ENCODE measurements around the gene DYSF. TPM values are rescaled to one million over a fixed set of nuclear protein-coding genes. Genes with fewer than 3 reads are reported as not detected.

DYSF gene
- total RNA-seq, 1 experiment from 2014 or later: 0.24 TPM

- BruUV-seq (replicated peaks): no TSS peak
- DNase-seq (ENCODE audit: low spot score): no peak
- Histone ChIP-seq H3K27me3 (replicated peaks; ENCODE audit: insufficient read depth, low read depth, low read length, poor library complexity) (no peaks in the 10 kb centered on the region), H3K27ac (ENCODE audit: low read depth, low read length, poor library complexity, severe bottlenecking) (no peak overlapping the region), H3K4me3 (ENCODE audit: low read depth, low read length, poor library complexity, severe bottlenecking) (no peak overlapping the region), H3K4me1 (ENCODE audit: insufficient read depth, low read length, poor library complexity, severe bottlenecking) (no peaks in the 10 kb centered on the region), H3K36me3 (ENCODE audit: insufficient read depth, low read length, poor library complexity, severe bottlenecking) (no peaks in the 10 kb centered on the region), H3K9me3 (ENCODE audit: low read depth, low read length, poor library complexity, severe bottlenecking) (no peaks in the 10 kb centered on the region)
- no peak for TF ChIP-seq EZH2 (IDR thresholded peaks at IDR 0.05; ENCODE audit: borderline replicate concordance, low read depth, low read length, poor library complexity, severe bottlenecking)
- no peak for TF ChIP-seq CTCF (conservative IDR thresholded peaks at IDR 0.05; ENCODE audit: low read depth, low read length)
- intact Hi-C loops (cut with micrococcal nuclease; ENCODE audit: unreplicated experiment): no loop called here
- ChIA-PET CTCF (no interaction called here), POLR2A (ENCODE audit: low non-redundant PET) (no interaction called here)
These were observed 72.8 kb downstream of the DYSF start for GRCh38 chr2:71526141-71526540.

- CTCF ChIA-PET: no interaction called here
- intact Hi-C loops (cut with micrococcal nuclease; ENCODE audit: unreplicated experiment): no loop called here
These were observed 73.6 kb downstream of the DYSF start for GRCh38 chr2:71526975-71527374.

GRCh38 chr2:71528131-71528591, 74.8 kb downstream of the DYSF start:
- Histone ChIP-seq H3K27me3 (replicated peaks; ENCODE audit: insufficient read depth, low read depth, low read length, poor library complexity) (no peaks in the 10 kb centered on the region), H3K4me1 (ENCODE audit: insufficient read depth, low read length, poor library complexity, severe bottlenecking) (no peaks in the 10 kb centered on the region), H3K4me3 (ENCODE audit: low read depth, low read length, poor library complexity, severe bottlenecking) (no peak overlapping the region), H3K36me3 (ENCODE audit: insufficient read depth, low read length, poor library complexity, severe bottlenecking) (no peaks in the 10 kb centered on the region), H3K27ac (ENCODE audit: low read depth, low read length, poor library complexity, severe bottlenecking) (no peak overlapping the region), H3K9me3 (ENCODE audit: low read depth, low read length, poor library complexity, severe bottlenecking) (no peaks in the 10 kb centered on the region)
- intact Hi-C loops (cut with micrococcal nuclease; ENCODE audit: unreplicated experiment): no loop called here
- ChIA-PET POLR2A (ENCODE audit: low non-redundant PET) (no interaction called here), CTCF (no interaction called here)
- TF ChIP-seq EZH2 (IDR thresholded peaks at IDR 0.05; ENCODE audit: borderline replicate concordance, low read depth, low read length, poor library complexity, severe bottlenecking) (no peak), CTCF (conservative IDR thresholded peaks at IDR 0.05; ENCODE audit: low read depth, low read length) (no peak)
- BruUV-seq (replicated peaks): no TSS peak
- no peak for DNase-seq (ENCODE audit: low spot score)

More at GRCh38 chr2:71526975-71527374, 73.6 kb downstream of the DYSF start:
- POLR2A ChIA-PET (ENCODE audit: low non-redundant PET): interaction anchor here (0.7 kb wide), 1 partner anchor 1782 kb away, joined by 3 read pairs; no protein-coding TSS in a partner anchor
- no peaks in the 10 kb centered on the region for H3K36me3 ChIP-seq (ENCODE audit: insufficient read depth, low read length, poor library complexity, severe bottlenecking)
- no peak for DNase-seq (ENCODE audit: low spot score)
- no peak for TF ChIP-seq EZH2 (IDR thresholded peaks at IDR 0.05; ENCODE audit: borderline replicate concordance, low read depth, low read length, poor library complexity, severe bottlenecking)
- no peak for TF ChIP-seq CTCF (conservative IDR thresholded peaks at IDR 0.05; ENCODE audit: low read depth, low read length)
- no peak overlapping the region for H3K4me3 ChIP-seq (ENCODE audit: low read depth, low read length, poor library complexity, severe bottlenecking)
- BruUV-seq (replicated peaks): no TSS peak
- H3K9me3 ChIP-seq (ENCODE audit: low read depth, low read length, poor library complexity, severe bottlenecking): no peaks in the 10 kb centered on the region
- H3K27ac ChIP-seq (ENCODE audit: low read depth, low read length, poor library complexity, severe bottlenecking): no peak overlapping the region
- no peaks in the 10 kb centered on the region for H3K27me3 ChIP-seq (replicated peaks; ENCODE audit: insufficient read depth, low read depth, low read length, poor library complexity)
- H3K4me1 ChIP-seq (ENCODE audit: insufficient read depth, low read length, poor library complexity, severe bottlenecking): no peaks in the 10 kb centered on the region
